ENCODE measurements around the gene EIF3A. TPM values are rescaled to one million over a fixed set of nuclear protein-coding genes. Genes with fewer than 3 reads are reported as not detected.

EIF3A gene
- total and polyA plus RNA-seq, 2 of the 8 experiments (the other 6 are each of a cell fraction or from before 2014, with no cell fraction given) = 26.8 to 209 TPM

GRCh38 chr10:118993214-118993613 lies 87.4 kb downstream of the EIF3A start (continued):
- TF ChIP-seq CHD7 (IDR thresholded peaks at IDR 0.05; ENCODE audit: insufficient replicate concordance, low read length) = no peak
- TF ChIP-seq, protein P1, sequence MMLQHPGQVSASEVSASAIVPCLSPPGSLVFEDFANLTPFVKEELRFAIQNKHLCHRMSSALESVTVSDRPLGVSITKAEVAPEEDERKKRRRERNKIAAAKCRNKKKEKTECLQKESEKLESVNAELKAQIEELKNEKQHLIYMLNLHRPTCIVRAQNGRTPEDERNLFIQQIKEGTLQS (IDR thresholded peaks at IDR 0.05; ENCODE audit: insufficient read depth, low read depth, low read length) = no peak
- TF ChIP-seq CHD2 (IDR thresholded peaks at IDR 0.05; ENCODE audit: low read length) = no peak
